OCI-LY1 (cell line): ENCODE data around the gene PARVG.

ENCODE experiments used
- H2AFZ ChIP-seq: fragments of 200-600 bp; sonication (generic), shearing (Covaris generic); 2 replicates; pipeline ENCODE4 v1.6.0; 2014; ENCODE audit warnings: antibody characterized with exemption, mild to moderate bottlenecking, low read length
- H3F3A ChIP-seq: fragments of 200-600 bp; sonication (generic), shearing (Covaris generic); 2 replicates; pipeline ENCODE4 v1.6.0; 2014; ENCODE audit warnings: mild to moderate bottlenecking, antibody characterized with exemption, low read length, moderate library complexity; ENCODE audit not compliant: insufficient read depth
- H3K27ac ChIP-seq: fragments of 200-600 bp; sonication (generic); 2 replicates; pipeline ENCODE4 v1.5.1; 2014; ENCODE audit warnings: low read length, mixed run types, mild to moderate bottlenecking, low read depth; ENCODE audit not compliant: poor library complexity, severe bottlenecking
- H3K27me3 ChIP-seq: fragments of 200-600 bp; sonication (generic); 2 replicates; pipeline ENCODE4 v1.6.0; 2014; ENCODE audit warnings: antibody characterized with exemption, mild to moderate bottlenecking, low read length, moderate library complexity; ENCODE audit not compliant: insufficient read depth
- H3K36me3 ChIP-seq: fragments of 200-600 bp; sonication (generic); 2 replicates; pipeline ENCODE4 v1.6.1; 2014; ENCODE audit warnings: mild to moderate bottlenecking, antibody characterized with exemption, low read length, moderate library complexity, mixed read lengths; ENCODE audit not compliant: insufficient read depth
- H3K4me1 ChIP-seq: fragments of 200-600 bp; sonication (generic); 2 replicates; pipeline ENCODE4 v1.5.1; 2014; ENCODE audit warnings: mild to moderate bottlenecking, low read length, moderate library complexity; ENCODE audit not compliant: insufficient read depth, severe bottlenecking
- H3K4me2 ChIP-seq: fragments of 200-600 bp; sonication (generic), shearing (Covaris generic); 2 replicates; pipeline ENCODE4 v1.6.1; 2014; ENCODE audit warnings: low read length
- H3K4me3 ChIP-seq: fragments of 200-600 bp; sonication (generic); 2 replicates; pipeline ENCODE4 v1.5.1; 2014; ENCODE audit warnings: low read length, low read depth, mild to moderate bottlenecking, mixed read lengths; ENCODE audit not compliant: poor library complexity, severe bottlenecking
- H3K79me2 ChIP-seq: fragments of 200-600 bp; shearing (Covaris generic); 2 replicates; pipeline ENCODE4 v1.6.1; 2016; ENCODE audit warnings: mixed run types, low read length, mixed read lengths; ENCODE audit not compliant: insufficient read depth
- H3K9ac ChIP-seq: fragments of 200-600 bp; sonication (generic), shearing (Covaris generic); 2 replicates; pipeline ENCODE4 v1.6.1; 2014; ENCODE audit warnings: mild to moderate bottlenecking, low read length, mixed read lengths
- H3K9me2 ChIP-seq: fragments of 200-600 bp; sonication (generic), shearing (Covaris generic); 2 replicates; pipeline ENCODE4 v1.6.1; 2014; ENCODE audit warnings: low read depth, mild to moderate bottlenecking, low read length, mixed read lengths
- H3K9me3 ChIP-seq: fragments of 200-600 bp; shearing (Covaris generic); 2 replicates; pipeline ENCODE4 v1.6.1; 2014; ENCODE audit warnings: low read length, mixed read lengths
- H4K20me1 ChIP-seq: fragments of 200-600 bp; sonication (generic), shearing (Covaris generic); 2 replicates; pipeline ENCODE4 v1.6.0; 2016; ENCODE audit warnings: mild to moderate bottlenecking, low read length; ENCODE audit not compliant: insufficient read depth
- CTCF ChIP-seq: fragments of 200-600 bp; sonication (generic), shearing (Covaris generic); IDR thresholded peaks from 2 replicates; pipeline ENCODE4 v1.5.1; 2017; ENCODE audit warnings: mild to moderate bottlenecking, antibody characterized with exemption, low read length, moderate library complexity, mixed read lengths
- EZH2 ChIP-seq: fragments of 200-600 bp; sonication (generic), shearing (Covaris generic); IDR thresholded peaks from 2 replicates; pipeline ENCODE4 v1.8.0; 2017; ENCODE audit warnings: borderline replicate concordance, mixed run types, mild to moderate bottlenecking, antibody characterized with exemption, low read length, moderate library complexity, mixed read lengths

Gene PARVG

GRCh38 chr22:44139773-44140172 is 41.0 kb upstream of the PARVG start:
- Histone ChIP-seq H3K36me3 (peaks cover 46% of the 10 kb centered on the region), H3K4me1 (no peaks in the 10 kb centered on the region), H4K20me1 (no peaks in the 10 kb centered on the region), H3K79me2 (no peaks in the 10 kb centered on the region), H3K4me2 (no peak overlapping the region), H3K9me2 (no peaks in the 10 kb centered on the region), H3F3A (no peaks in the 10 kb centered on the region), H3K4me3 (no peak overlapping the region), H3K9ac (no peak overlapping the region), H3K27me3 (no peaks in the 10 kb centered on the region), H3K27ac (no peak overlapping the region), H2AFZ (no peak overlapping the region), H3K9me3 (peaks cover 6% of the 10 kb centered on the region)
- TF ChIP-seq EZH2 = no peak
- no peak for TF ChIP-seq CTCF

GRCh38 chr22:44142421-44143104 is 38.2 kb upstream of the PARVG start:
- Histone ChIP-seq H3K4me2 (no peak overlapping the region), H3K36me3 (peaks cover 19% of the 10 kb centered on the region), H3F3A (no peaks in the 10 kb centered on the region), H3K9me2 (no peaks in the 10 kb centered on the region), H3K9me3 (no peaks in the 10 kb centered on the region), H3K27me3 (no peaks in the 10 kb centered on the region), H2AFZ (no peak overlapping the region), H3K9ac (no peak overlapping the region), H3K79me2 (no peaks in the 10 kb centered on the region), H3K4me3 (no peak overlapping the region), H3K27ac (no peak overlapping the region), H3K4me1 (no peaks in the 10 kb centered on the region), H4K20me1 (no peaks in the 10 kb centered on the region)
- TF ChIP-seq CTCF (no peak), EZH2 (no peak)

- Histone ChIP-seq H3K4me2 (no peak overlapping the region), H3K27ac (no peak overlapping the region), H3K9me3 (no peaks in the 10 kb centered on the region), H3K9me2 (no peaks in the 10 kb centered on the region), H3K27me3 (no peaks in the 10 kb centered on the region), H3F3A (no peaks in the 10 kb centered on the region), H4K20me1 (no peaks in the 10 kb centered on the region), H3K36me3 (peaks cover 14% of the 10 kb centered on the region), H2AFZ (no peak overlapping the region), H3K4me3 (no peak overlapping the region), H3K9ac (no peak overlapping the region), H3K79me2 (no peaks in the 10 kb centered on the region), H3K4me1 (no peaks in the 10 kb centered on the region)
- TF ChIP-seq CTCF (no peak), EZH2 (no peak)
Observed at GRCh38 chr22:44143105-44143474, 37.6 kb upstream of the PARVG start.
